Adrenal gland (tissue), 19 donors: ENCODE data around the gene SORBS1. TPM values are rescaled to one million over a fixed set of nuclear protein-coding genes. Genes with fewer than 3 reads are reported as not detected.

Experiments used
- DNase-seq, 7 donors: peaks; one replicate each; pipeline ENCODE4 v3.0.0-alpha.2; 2019 to 2020
- H3K27ac ChIP-seq, 5 donors: fragments of 200-600 bp; sonication (generic) in 4 of 5; 1 replicate in 3 of 5; 2 replicates in 2 of 5; pipeline versions ENCODE4 v1.5.1 to v1.8.0; 2016 to 2020; ENCODE audit warnings: mild to moderate bottlenecking in 1 of 5
- H3K27me3 ChIP-seq: fragments of 200-600 bp; 2 replicates; pipeline ENCODE4 v1.8.0; 2021
- H3K36me3 ChIP-seq, 2 donors: fragments of 200-600 bp; replicated peaks in 1 of 2; 1 replicate in 1 of 2; 2 replicates in 1 of 2; pipeline versions ENCODE4 v1.5.1 to v1.8.0; 2018 to 2022
- H3K4me1 ChIP-seq, 2 donors: fragments of 200-600 bp; replicated peaks in 1 of 2; 1 replicate in 1 of 2; 2 replicates in 1 of 2; pipeline versions ENCODE4 v1.5.1 to v1.8.0; 2018 to 2021
- H3K4me3 ChIP-seq, 4 donors: fragments of 200-600 bp; sonication (generic) in 3 of 4; one replicate each; pipeline ENCODE4 v1.5.1; 2016 to 2018
- H3K9me3 ChIP-seq, 3 donors: fragments of 200-600 bp; sonication (generic) in 1 of 3; replicated peaks in 1 of 3; 1 replicate in 2 of 3; 2 replicates in 1 of 3; pipeline versions ENCODE4 v1.5.1 to v1.8.0; 2016 to 2021
- POLR2A ChIP-seq, 2 donors: fragments of 450-650 bp; IDR thresholded peaks; one replicate each; pipeline ENCODE4 v1.6.1; 2017; ENCODE audit warnings: antibody characterized with exemption in 2 of 2, mild to moderate bottlenecking in 2 of 2, moderate library complexity in 1 of 2
- WGBS, 4 donors: extraction: QIAGEN DNeasy Blood & Tissue Kit in 2 of 4; methylation state at CpG; one replicate each; pipeline versions ENCODE4 v1.1.5 to v1.1.7; 2013 to 2017; 5-methylcytosine and 5-hydroxymethylcytosine counted together
- intact Hi-C, 2 donors: fragments of 100-400 bp; cut with DNase I; formaldehyde crosslinking; loops; one replicate each; pipeline versions ENCODE4 v1.14.1 to v1.15.0; 2022 to 2023
- long read RNA-seq, 10 donors: library from polyadenylated mRNA in 3 of 10; unstranded in 2 of 10; stranded (forward) in 1 of 10; transcript quantifications; one replicate each; pipeline ENCODE4 v2.0.0 and lab custom pipeline, GENCODE V29; 2021 to 2026
- polyA plus RNA-seq, 3 donors: library from polyadenylated mRNA; stranded (reverse); fragments of 200-250 nt in 2 of 3; fragments of 350-450 nt in 1 of 3; fragmentation: Illumina TruSeq in 1 of 3; extraction: RNeasy Lipid Tissue Mini Kit (QIAGEN cat#74804) in 1 of 3; gene quantifications; one replicate each; pipeline ENCODE4 v1.2.3, GENCODE V29; 2013 to 2014
- total RNA-seq, 9 donors: library from RNA; depleted of rRNA in 4 of 9; stranded (reverse); fragments of >200 nt in 4 of 9; fragments of 120-200 nt in 1 of 9; fragmentation: NEBNext Ultra II Directional in 1 of 9; extraction: Animal tissue kit (Norgen Biotek cat#: 25700) in 1 of 9; gene quantifications; one replicate each; pipeline versions ENCODE4 v1.1.0 to v1.2.4, GENCODE V29; 2013 to 2023
- TF ChIP-seq, protein P1 (sequence below), 6 experiments: fragments of 450-650 bp in 4 of 6; fragments of 200-600 bp in 2 of 6; sonication (generic) in 1 of 6; IDR thresholded peaks; 1 replicate in 5 of 6; 2 replicates in 1 of 6; pipeline versions ENCODE4 v1.5.1 to v1.8.0; 2016 to 2021; ENCODE audit warnings: antibody characterized with exemption in 6 of 6, mild to moderate bottlenecking in 2 of 6, moderate library complexity in 1 of 6
- donor health status: healthy with polysubstance abuse.
- donor health status: Bipolar disorder and iron deficiency.
- donor health status: DM: yes; HTN: yes; CAD: no.
- donor health status: DM: no; HTN: no; CAD: no.
- donor health status: DM: no; HTN: no; CAD: no.
- donor health status: DM: yes; HTN: yes; CAD: no.

Gene SORBS1
- total RNA-seq (10 to 100 TPM in 8 of 9 donors, 1 to 10 TPM in 1; 9.5 to 43.4 (median 19.2) TPM), polyA plus RNA-seq (10 to 100 TPM; 16.7 to 26.5 (median 18.9) TPM)
- long read RNA-seq, donor 1: 0 reads
- long read RNA-seq, donor 2: 0 reads
- long read RNA-seq, donor 3: 0 reads
- long read RNA-seq, donor 4, partial matches to known transcripts: 0 of 3 reads
- long read RNA-seq, donor 4, other reads (novel, unspliced or antisense): 3 of 3 reads
- long read RNA-seq, donor 5, partial matches to known transcripts: 2 of 8 reads
- long read RNA-seq, donor 5, other reads (novel, unspliced or antisense): 6 of 8 reads
- long read RNA-seq, donor 6, partial matches to known transcripts: 1 of 4 reads
- long read RNA-seq, donor 6, other reads (novel, unspliced or antisense): 3 of 4 reads
- long read RNA-seq, donor 7: 0 reads
- long read RNA-seq, donor 8: 0 reads
- long read RNA-seq, donor 9: 0 reads
- long read RNA-seq, donor 10: 0 reads

DNA sequence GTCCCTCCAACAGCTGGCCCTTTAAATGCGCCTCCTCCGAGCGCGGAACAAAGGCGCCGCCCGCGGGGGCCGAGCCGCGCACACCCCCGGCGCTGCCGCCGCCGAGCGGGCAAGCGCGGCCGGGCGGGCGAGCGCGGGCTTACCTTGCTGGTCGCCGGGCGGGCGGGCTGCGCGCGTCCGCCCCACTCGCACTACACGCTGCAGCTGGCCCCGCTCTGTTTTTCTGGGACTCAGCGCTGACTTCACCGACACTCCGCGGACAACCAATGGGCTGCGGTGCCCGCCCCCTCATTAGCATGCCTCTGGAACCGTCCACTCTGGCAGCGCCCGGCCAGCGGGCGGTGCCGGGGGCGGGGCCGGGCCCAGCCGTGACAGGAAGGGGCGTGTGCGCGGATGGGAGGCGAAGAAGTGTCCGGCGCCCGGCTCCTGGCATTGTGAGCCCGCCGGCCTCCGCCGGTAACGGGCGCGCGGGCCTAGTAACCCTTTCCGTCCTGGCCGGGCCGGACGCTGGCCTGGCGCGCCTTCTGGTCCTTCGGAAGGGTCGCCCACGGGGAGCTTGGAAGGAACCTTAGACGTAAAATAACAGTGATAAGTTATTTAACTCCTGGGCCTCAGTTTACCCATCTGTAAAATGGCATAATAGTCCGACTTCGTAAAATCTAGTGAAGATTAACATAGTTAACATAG, at the start of gene SORBS1:
Gene SORBS1 (minus strand): TSS at position 195 of the 687 bp plus-strand sequence. CDS start 120,236 bp downstream, outside the sequence.
- intact Hi-C loops: no loop called here
- H3K4me3 ChIP-seq: peak within 1 kb of the TSS; percentile 25 to 92 (median 52)
- peaks cover 0 to 4% of the 10 kb centered on the region in 2 donors for H3K4me1 ChIP-seq
- 1 to 5% (median 3%) methylated on average over 29 to 77 of the region's 77 CpGs for WGBS, 4 donors
- H3K9me3 ChIP-seq: no peaks in the 10 kb centered on the region
- H3K27me3 ChIP-seq: no peaks in the 10 kb centered on the region
- no peaks in the 10 kb centered on the region for H3K36me3 ChIP-seq
- peak within 1 kb of the TSS in 3 of 5 donors; percentile 78 to 92 (median 83) for H3K27ac ChIP-seq
- peak; percentile 96 to 99 (median 97) for DNase-seq
- TF ChIP-seq, protein P1, sequence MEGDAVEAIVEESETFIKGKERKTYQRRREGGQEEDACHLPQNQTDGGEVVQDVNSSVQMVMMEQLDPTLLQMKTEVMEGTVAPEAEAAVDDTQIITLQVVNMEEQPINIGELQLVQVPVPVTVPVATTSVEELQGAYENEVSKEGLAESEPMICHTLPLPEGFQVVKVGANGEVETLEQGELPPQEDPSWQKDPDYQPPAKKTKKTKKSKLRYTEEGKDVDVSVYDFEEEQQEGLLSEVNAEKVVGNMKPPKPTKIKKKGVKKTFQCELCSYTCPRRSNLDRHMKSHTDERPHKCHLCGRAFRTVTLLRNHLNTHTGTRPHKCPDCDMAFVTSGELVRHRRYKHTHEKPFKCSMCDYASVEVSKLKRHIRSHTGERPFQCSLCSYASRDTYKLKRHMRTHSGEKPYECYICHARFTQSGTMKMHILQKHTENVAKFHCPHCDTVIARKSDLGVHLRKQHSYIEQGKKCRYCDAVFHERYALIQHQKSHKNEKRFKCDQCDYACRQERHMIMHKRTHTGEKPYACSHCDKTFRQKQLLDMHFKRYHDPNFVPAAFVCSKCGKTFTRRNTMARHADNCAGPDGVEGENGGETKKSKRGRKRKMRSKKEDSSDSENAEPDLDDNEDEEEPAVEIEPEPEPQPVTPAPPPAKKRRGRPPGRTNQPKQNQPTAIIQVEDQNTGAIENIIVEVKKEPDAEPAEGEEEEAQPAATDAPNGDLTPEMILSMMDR (IDR thresholded peaks at IDR 0.05): no peak
- TF ChIP-seq POLR2A (IDR thresholded peaks at IDR 0.05): peak; percentile 86 to 98

DNA sequence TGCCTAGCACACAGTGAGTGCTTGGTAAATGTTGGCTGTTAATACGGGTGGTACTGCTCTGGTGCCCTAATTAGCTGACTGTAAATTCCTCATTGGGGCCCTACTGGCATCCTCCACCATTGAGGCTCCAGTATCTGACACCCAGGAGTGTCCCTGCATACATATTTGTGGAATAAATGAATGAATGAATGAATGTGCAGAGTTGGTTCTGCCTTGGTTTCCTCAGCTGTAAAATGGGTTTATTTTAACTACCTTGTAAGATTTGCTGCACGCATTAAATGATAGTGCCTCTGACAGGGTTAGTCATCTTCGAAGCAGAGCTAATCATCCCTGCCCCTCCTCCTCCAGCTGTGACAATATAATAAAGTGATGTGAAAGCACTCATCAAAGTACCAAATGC, 49.6 kb upstream of the SORBS1 start:
- no peak for DNase-seq
- intact Hi-C loops: no loop called here
- H3K4me3 ChIP-seq: no peak overlapping the region
- no peaks in the 10 kb centered on the region for H3K27me3 ChIP-seq
- no peaks in the 10 kb centered on the region for H3K9me3 ChIP-seq
- 91 to 98% (median 93%) methylated on average over 3 of the region's 3 CpGs for WGBS, 4 donors
- no peak for TF ChIP-seq POLR2A (IDR thresholded peaks at IDR 0.05)
- TF ChIP-seq, protein P1 (IDR thresholded peaks at IDR 0.05): no peak
- H3K36me3 ChIP-seq: peaks cover 0 to 63% of the 10 kb centered on the region in 2 donors
- H3K4me1 ChIP-seq: peaks cover 5 to 6% of the 10 kb centered on the region in 2 donors
- H3K27ac ChIP-seq: no peak overlapping the region

DNA sequence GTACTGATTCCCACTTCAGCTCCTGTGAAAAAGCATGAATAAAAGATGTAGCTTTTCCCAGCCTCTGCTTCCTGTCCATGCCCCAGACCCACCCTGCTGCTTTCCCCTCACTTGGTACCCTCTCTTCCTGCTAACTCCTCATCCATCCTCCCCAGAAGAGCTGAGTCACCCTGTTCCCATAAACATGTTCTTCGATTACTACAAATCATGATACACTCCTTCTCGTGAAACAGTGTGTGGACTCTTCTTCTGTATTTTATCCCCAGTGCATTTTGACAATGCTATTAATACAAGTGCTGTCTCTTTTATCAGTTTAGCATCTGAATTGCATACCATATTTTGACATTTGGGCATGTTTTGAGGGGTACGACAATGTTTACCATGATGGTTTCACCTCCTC, 45.8 kb upstream of the SORBS1 start:
- Histone ChIP-seq H3K27me3 (no peaks in the 10 kb centered on the region), H3K9me3 (no peaks in the 10 kb centered on the region), H3K27ac (no peak overlapping the region), H3K36me3 (peaks cover 0 to 45% of the 10 kb centered on the region in 2 donors), H3K4me1 (no peaks in the 10 kb centered on the region), H3K4me3 (no peak overlapping the region)
- intact Hi-C loops: no loop called here
- no peak for DNase-seq
- TF ChIP-seq POLR2A (IDR thresholded peaks at IDR 0.05): no peak
- TF ChIP-seq, protein P1 (IDR thresholded peaks at IDR 0.05): no peak
- WGBS, 4 donors: 83 to 85% (median 85%) methylated on average over 3 of the region's 3 CpGs

DNA sequence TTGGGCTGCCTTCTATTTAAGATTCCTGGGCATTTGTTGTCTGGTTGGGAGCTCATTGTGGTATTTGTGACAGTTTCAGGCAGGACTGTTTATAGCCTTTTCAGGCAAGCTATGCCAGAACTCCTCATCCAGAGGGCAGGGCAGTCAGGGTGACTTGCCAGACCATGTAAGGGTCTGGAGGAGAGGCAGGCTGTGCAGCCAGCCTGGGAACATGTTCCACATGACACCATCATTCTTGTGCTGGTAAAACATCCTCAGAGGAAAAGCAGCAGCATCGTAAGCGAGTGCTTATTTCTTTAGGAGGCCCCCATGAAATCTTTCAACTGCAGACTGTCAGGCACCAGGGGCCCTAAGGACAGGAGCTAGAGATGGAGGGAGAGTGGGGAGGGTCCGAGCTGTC, 44.0 kb upstream of the SORBS1 start:
- peaks cover 0 to 33% of the 10 kb centered on the region in 2 donors for H3K36me3 ChIP-seq
- TF ChIP-seq, protein P1 (IDR thresholded peaks at IDR 0.05): no peak
- TF ChIP-seq POLR2A (IDR thresholded peaks at IDR 0.05): no peak
- H3K4me1 ChIP-seq: no peaks in the 10 kb centered on the region
- intact Hi-C loops: no loop called here
- peak overlapping the region in 1 of 5 donors; percentile 27 for H3K27ac ChIP-seq
- no peaks in the 10 kb centered on the region for H3K27me3 ChIP-seq
- WGBS, 4 donors: 86 to 90% (median 89%) methylated on average over 3 of the region's 3 CpGs
- no peak overlapping the region for H3K4me3 ChIP-seq
- H3K9me3 ChIP-seq: no peaks in the 10 kb centered on the region
- DNase-seq: no peak
